DOHH2 (cell line): ENCODE data around the gene COL13A1.
A peak's percentile ranks its signal among the peaks of the same experiment; 100 is the strongest.

Experiments used
- H3F3A ChIP-seq: fragments of 200-600 bp; sonication (generic), shearing (Covaris generic); 2 replicates; pipeline ENCODE4 v1.6.0; 2016; ENCODE audit warnings: antibody characterized with exemption, mild to moderate bottlenecking; ENCODE audit not compliant: control insufficient read depth, insufficient read depth
- H3K27ac ChIP-seq: fragments of 200-600 bp; sonication (generic); 2 replicates; pipeline ENCODE4 v1.5.1; 2014; ENCODE audit warnings: low read depth, mild to moderate bottlenecking, low read length, moderate library complexity
- H3K27me3 ChIP-seq: fragments of 200-600 bp; sonication (generic); 2 replicates; pipeline ENCODE4 v1.6.1; 2014; ENCODE audit warnings: mild to moderate bottlenecking, low read length, mixed read lengths; ENCODE audit not compliant: control insufficient read depth
- H3K36me3 ChIP-seq: fragments of 200-600 bp; sonication (generic); 2 replicates; pipeline ENCODE4 v1.6.1; 2014; ENCODE audit warnings: mild to moderate bottlenecking, low read length, moderate library complexity, mixed read lengths; ENCODE audit not compliant: control insufficient read depth
- H3K4me1 ChIP-seq: fragments of 200-600 bp; sonication (generic); 2 replicates; pipeline ENCODE4 v1.6.1; 2014; ENCODE audit warnings: mild to moderate bottlenecking, low read length, mixed read lengths; ENCODE audit not compliant: control insufficient read depth
- H3K4me2 ChIP-seq: fragments of 200-600 bp; sonication (generic); 2 replicates; pipeline ENCODE4 v1.6.0; 2014; ENCODE audit warnings: mild to moderate bottlenecking, low read length, moderate library complexity
- H3K4me3 ChIP-seq: fragments of 200-600 bp; sonication (generic); 2 replicates; pipeline ENCODE4 v1.5.1; 2014; ENCODE audit warnings: mild to moderate bottlenecking, low read length, mixed read lengths
- H3K79me2 ChIP-seq: fragments of 200-600 bp; sonication (generic); 2 replicates; pipeline ENCODE4 v1.6.1; 2014; ENCODE audit warnings: mild to moderate bottlenecking, low read length, mixed read lengths; ENCODE audit not compliant: control insufficient read depth
- H3K9me2 ChIP-seq: fragments of 200-600 bp; sonication (generic); replicated peaks from 2 replicates; pipeline ENCODE4 v1.6.1; 2014; ENCODE audit warnings: mild to moderate bottlenecking, low read length, mixed read lengths; ENCODE audit not compliant: control insufficient read depth
- H3K9me3 ChIP-seq: fragments of 200-600 bp; sonication (generic); 2 replicates; pipeline ENCODE4 v1.6.1; 2014; ENCODE audit warnings: antibody characterized with exemption, low read length, mixed read lengths; ENCODE audit not compliant: control insufficient read depth, insufficient read depth
- H4K20me1 ChIP-seq: fragments of 200-600 bp; sonication (generic); 2 replicates; pipeline ENCODE4 v1.6.0; 2014; ENCODE audit warnings: low read depth, mild to moderate bottlenecking, antibody characterized with exemption, low read length, moderate library complexity; ENCODE audit not compliant: control insufficient read depth, insufficient read depth
- CTCF ChIP-seq: fragments of 200-600 bp; sonication (generic); IDR thresholded peaks from one replicate; pipeline ENCODE4 v1.5.1; 2014; ENCODE audit warnings: antibody characterized with exemption, mild to moderate bottlenecking, low read depth, low read length; ENCODE audit not compliant: poor library complexity, severe bottlenecking
- EZH2phosphoT487 ChIP-seq: fragments of 200-600 bp; sonication (generic); IDR thresholded peaks from 2 replicates; pipeline ENCODE4 v1.6.1; 2017; ENCODE audit warnings: borderline replicate concordance, mild to moderate bottlenecking, antibody characterized with exemption, low read length, moderate library complexity, mixed read lengths

The COL13A1 gene

GRCh38 chr10:69963835-69964710 is 162.4 kb downstream of the COL13A1 start:
- Histone ChIP-seq H3K9me2 (no peaks in the 10 kb centered on the region), H3K36me3 (no peaks in the 10 kb centered on the region), H3K4me2 (peak overlapping the region; percentile 52), H3K27me3 (peaks cover 5% of the 10 kb centered on the region; the same call in 1 of the 2 replicates), H3K27ac (no peak overlapping the region), H3K9me3 (no peaks in the 10 kb centered on the region), H3K79me2 (no peaks in the 10 kb centered on the region), H3F3A (peaks cover 7% of the 10 kb centered on the region), H3K4me1 (peaks cover 47% of the 10 kb centered on the region), H3K4me3 (peak overlapping the region; percentile 31; the same call in 1 of the 2 replicates), H4K20me1 (no peaks in the 10 kb centered on the region)
- TF ChIP-seq CTCF (no peak), EZH2phosphoT487 (no peak)

DNA sequence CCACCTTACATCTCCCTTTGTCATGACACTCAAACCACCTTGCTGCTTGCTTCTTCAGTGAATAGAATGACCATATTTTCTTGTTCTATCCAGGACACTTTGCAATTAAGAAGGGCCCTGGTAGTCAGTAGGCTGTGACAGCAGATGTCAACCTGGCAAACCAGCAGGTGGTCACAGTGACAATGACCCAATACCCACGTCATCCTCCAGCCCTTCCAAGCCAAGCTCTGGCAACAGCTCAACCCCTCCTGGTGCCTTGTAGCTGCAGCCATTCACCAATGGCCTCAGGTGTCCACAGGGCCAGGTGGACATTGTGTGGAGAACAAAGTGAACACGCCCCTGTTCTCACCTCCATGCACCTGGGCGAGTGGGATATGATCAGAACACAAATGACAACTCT is 163.4 kb downstream of the COL13A1 start:
- no peak overlapping the region for H3K4me2 ChIP-seq
- no peaks in the 10 kb centered on the region for H3K9me3 ChIP-seq
- peaks cover 5% of the 10 kb centered on the region for H3F3A ChIP-seq
- no peak overlapping the region for H3K4me3 ChIP-seq
- peaks cover 8% of the 10 kb centered on the region; the same call in 1 of the 2 replicates for H3K27me3 ChIP-seq
- H3K79me2 ChIP-seq: no peaks in the 10 kb centered on the region
- H3K27ac ChIP-seq: no peak overlapping the region
- TF ChIP-seq EZH2phosphoT487: no peak
- TF ChIP-seq CTCF: no peak
- H3K36me3 ChIP-seq: no peaks in the 10 kb centered on the region
- H3K9me2 ChIP-seq: no peaks in the 10 kb centered on the region
- H3K4me1 ChIP-seq: peaks cover 37% of the 10 kb centered on the region
- no peaks in the 10 kb centered on the region for H4K20me1 ChIP-seq

DNA sequence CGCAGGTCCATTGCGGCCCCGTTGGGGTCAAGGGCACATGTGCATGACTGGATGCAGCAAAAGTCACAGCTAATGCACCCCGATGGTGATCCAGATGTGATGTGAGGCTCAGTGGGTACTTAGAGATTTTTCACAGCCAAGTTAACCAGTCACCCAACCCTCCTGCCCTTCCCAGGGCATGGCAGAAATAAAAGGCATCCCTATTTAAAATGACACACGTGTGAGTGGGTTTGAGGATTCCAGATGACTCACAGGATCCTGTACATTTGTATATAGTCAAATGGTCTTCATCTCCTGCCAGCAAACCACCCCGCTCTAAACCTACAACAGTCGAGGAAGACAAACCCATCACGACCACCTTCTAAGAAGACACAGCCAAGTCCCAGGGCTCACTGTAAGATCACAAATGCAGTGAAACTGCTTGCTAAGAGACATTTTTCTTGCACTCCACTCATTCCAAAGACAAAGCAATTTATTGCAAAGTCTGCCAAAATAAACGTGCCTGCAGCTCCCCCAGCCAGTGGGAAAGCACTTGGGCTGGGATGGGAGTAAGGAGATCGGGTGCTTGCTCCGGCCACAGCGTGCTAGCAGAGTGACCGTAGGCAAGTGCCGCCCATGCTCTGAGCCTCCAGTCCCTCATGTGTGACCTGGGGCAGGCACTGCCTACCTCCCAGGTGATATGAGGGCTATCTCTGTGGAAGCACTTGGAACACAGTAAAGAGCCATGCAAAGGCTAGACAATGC is 164.4 kb downstream of the COL13A1 start:
- H3K36me3 ChIP-seq: no peaks in the 10 kb centered on the region
- H3K4me3 ChIP-seq: no peak overlapping the region
- H3F3A ChIP-seq: no peaks in the 10 kb centered on the region
- no peaks in the 10 kb centered on the region for H4K20me1 ChIP-seq
- H3K9me3 ChIP-seq: no peaks in the 10 kb centered on the region
- H3K4me2 ChIP-seq: no peak overlapping the region
- no peak for TF ChIP-seq EZH2phosphoT487
- TF ChIP-seq CTCF: no peak
- H3K79me2 ChIP-seq: no peaks in the 10 kb centered on the region
- H3K27me3 ChIP-seq: peaks cover 10% of the 10 kb centered on the region
- H3K27ac ChIP-seq: no peak overlapping the region
- peaks cover 27% of the 10 kb centered on the region for H3K4me1 ChIP-seq
- no peaks in the 10 kb centered on the region for H3K9me2 ChIP-seq
